HG03103 (cell line): ENCODE results near the gene SLC7A9.
"Not testable (repeated sequence)": the region's sequence is repeated elsewhere in the genome, so short reads cannot be mapped to it uniquely, and the experiment has no call there.

ENCODE experiments used
- ATAC-seq: cut with Tn5 transposase; IDR thresholded peaks from one replicate; pipeline ENCODE4 v1.9.1; 2021; ENCODE audit warnings: low read depth; ENCODE audit not compliant: unreplicated experiment

The SLC7A9 gene

GRCh38 chr19:32810452-32810851, 59.1 kb downstream of the SLC7A9 start:
- no peak for ATAC-seq

GRCh38 chr19:32809754-32810153, 59.8 kb downstream of the SLC7A9 start:
- no peak for ATAC-seq

- ATAC-seq: no peak
Observed at GRCh38 chr19:32809254-32809653, 60.3 kb downstream of the SLC7A9 start.

- no peak for ATAC-seq
Observed at GRCh38 chr19:32808236-32808635, 61.3 kb downstream of the SLC7A9 start.

- no peak for ATAC-seq
Observed at GRCh38 chr19:32802840-32803239, 66.7 kb downstream of the SLC7A9 start.

DNA sequence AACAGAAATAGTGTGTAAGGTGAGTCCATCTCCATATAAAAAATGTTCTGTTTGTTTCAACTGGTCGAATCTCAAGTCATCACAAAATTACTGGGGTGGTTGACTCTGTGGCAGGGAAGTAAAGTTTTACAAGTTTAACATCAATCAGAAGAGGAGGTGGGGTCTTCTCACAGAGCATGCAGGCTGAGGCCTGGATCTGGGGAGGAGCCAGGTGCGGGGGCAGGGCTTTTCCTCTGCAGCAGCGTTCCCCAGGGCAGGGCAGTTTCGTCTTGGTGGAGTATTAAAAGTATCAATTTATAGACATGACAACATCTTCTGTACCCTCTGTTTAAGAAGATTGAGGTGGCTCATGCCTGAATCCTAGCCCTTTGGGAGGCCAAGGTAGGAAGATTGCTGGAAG, 68.8 kb downstream of the SLC7A9 start:
- no peak for ATAC-seq

DNA sequence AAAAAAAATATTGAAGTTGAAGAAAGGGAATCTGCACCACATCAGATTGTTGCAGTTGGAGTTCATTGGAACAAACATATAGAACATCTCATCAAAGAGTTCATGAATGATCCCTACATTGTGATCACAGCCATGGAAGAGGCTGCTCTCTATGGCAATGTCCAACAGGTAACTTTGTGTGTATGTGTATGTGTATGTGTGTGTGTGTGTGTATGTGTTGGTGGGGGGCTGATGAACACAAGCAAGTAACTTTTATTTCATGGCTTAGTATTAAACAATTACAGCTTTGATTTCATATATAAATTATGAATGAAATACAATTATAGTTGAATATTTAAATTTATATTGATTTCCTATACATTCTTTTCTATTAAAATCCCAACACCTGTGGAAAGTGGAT, 69.4 kb downstream of the SLC7A9 start:
- no peak for ATAC-seq

DNA sequence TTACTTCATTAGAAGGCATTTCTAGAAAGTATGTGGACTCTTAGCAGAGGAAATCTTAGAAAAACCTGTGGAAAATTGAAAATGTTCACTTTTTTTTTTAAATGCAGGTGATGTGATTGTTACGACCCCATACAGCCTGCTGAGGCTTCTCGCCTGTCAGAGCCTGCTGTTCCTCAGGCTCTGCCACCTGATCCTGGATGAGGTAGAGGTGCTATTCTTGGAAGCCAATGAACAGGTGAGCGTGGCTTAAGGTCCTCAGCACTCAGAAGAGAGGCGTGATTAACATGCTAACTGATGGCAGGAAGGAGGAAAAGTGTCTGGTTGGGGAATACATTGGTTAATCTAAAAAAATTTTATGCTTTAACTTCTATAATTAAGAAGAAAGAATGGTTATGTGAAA, 71.4 kb downstream of the SLC7A9 start:
- no peak for ATAC-seq

GRCh38 chr19:32789429-32789828, 80.1 kb downstream of the SLC7A9 start:
- ATAC-seq: no peak

- not testable (repeated sequence) for ATAC-seq
Observed at GRCh38 chr19:32787895-32788294, 81.7 kb downstream of the SLC7A9 start.

- ATAC-seq: not testable (repeated sequence)
Observed at GRCh38 chr19:32787161-32787813, 82.3 kb downstream of the SLC7A9 start.

DNA sequence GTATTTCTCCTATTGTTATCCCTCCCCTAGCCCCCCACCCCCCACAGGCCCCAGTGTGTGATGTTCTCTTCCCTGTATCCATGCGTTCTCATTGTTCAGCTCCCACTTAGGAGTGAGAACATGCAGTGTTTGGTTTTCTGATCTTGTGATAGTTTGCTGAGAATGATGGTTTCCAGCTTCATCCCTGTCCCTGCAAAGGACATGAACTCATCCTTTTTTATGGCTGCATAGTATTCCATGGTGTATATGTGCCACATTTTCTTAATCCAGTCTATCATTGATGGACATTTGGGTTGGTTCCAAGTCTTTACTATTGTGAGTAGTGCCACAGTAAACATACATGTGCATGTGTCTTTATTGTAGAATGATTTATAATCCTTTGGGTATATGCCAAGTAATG, 87.5 kb downstream of the SLC7A9 start:
- ATAC-seq: not testable (repeated sequence)

DNA sequence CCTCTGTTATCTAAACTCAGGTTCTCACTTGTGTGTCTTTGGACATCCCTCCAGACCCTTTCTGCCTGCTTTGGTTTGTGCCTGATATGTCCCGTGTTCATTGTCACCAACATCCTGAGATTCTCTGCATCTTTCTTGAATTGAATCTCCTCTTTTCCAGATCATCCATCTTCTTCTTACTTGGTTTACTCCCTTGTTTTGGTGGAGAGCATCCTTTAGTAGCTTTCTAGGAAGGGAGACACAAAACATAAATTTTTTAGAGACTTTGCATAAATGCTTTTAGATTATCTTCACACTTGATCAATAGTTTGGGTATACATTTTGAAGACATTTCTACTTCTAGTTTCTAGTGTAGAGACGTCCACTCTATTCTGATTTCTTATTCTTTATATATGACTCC, 88.3 kb downstream of the SLC7A9 start:
- ATAC-seq: no peak
